Panc1 (cell line): ENCODE results near the gene MACROD2.

Experiments used
- CTCF ChIP-seq: fragments of 450-650 bp; IDR thresholded peaks from 2 replicates; pipeline ENCODE4 v1.5.1; 2017; ENCODE audit warnings: mild to moderate bottlenecking
- POLR2AphosphoS5 ChIP-seq: IDR thresholded peaks from 2 replicates; pipeline ENCODE4 v1.6.1; 2012; ENCODE audit warnings: mild to moderate bottlenecking, low read depth, low read length, moderate library complexity
- REST ChIP-seq, 2 experiments: IDR thresholded peaks; 2 replicates each; pipeline ENCODE4 v1.6.1; 2011 to 2012; ENCODE audit warnings: low read depth in 2 of 2, control low read depth in 1 of 2, low read length in 1 of 2, mild to moderate bottlenecking in 1 of 2, moderate library complexity in 1 of 2; ENCODE audit not compliant: insufficient read depth in 1 of 2
- SIN3A ChIP-seq: IDR thresholded peaks from 2 replicates; pipeline ENCODE4 v1.6.1; 2012; ENCODE audit warnings: low read depth, mild to moderate bottlenecking, low read length, moderate library complexity, borderline replicate concordance; ENCODE audit not compliant: insufficient read depth
- TCF7L2 ChIP-seq: IDR thresholded peaks from 2 replicates; pipeline ENCODE4 v1.6.1; 2011; ENCODE audit warnings: mild to moderate bottlenecking, low read depth, low read length, inconsistent platforms

- TF ChIP-seq CTCF, result no peak
- no peak for TF ChIP-seq POLR2AphosphoS5
- no peak for TF ChIP-seq SIN3A
- no peak for TF ChIP-seq REST (IDR thresholded peaks at IDR 0.05; ENCODE audit: insufficient read depth in 1 of 2, low read depth in 2 of 2, low read length in 1 of 2)
- no peak for TF ChIP-seq TCF7L2
Observed at GRCh38 chr20:15774926-15775325, 1779.6 kb downstream of the MACROD2 start.
